GM18868 (cell line): ENCODE measurements around the gene QRICH2.
"Not testable (repeated sequence)": the region's sequence is repeated elsewhere in the genome, so short reads cannot be mapped to it uniquely, and the experiment has no call there.

Source experiments
- ATAC-seq: cut with Tn5 transposase; IDR thresholded peaks from one replicate; pipeline ENCODE4 v1.9.1; 2021; ENCODE audit warnings: mild to moderate bottlenecking, moderate library complexity; ENCODE audit not compliant: unreplicated experiment

Gene QRICH2

DNA sequence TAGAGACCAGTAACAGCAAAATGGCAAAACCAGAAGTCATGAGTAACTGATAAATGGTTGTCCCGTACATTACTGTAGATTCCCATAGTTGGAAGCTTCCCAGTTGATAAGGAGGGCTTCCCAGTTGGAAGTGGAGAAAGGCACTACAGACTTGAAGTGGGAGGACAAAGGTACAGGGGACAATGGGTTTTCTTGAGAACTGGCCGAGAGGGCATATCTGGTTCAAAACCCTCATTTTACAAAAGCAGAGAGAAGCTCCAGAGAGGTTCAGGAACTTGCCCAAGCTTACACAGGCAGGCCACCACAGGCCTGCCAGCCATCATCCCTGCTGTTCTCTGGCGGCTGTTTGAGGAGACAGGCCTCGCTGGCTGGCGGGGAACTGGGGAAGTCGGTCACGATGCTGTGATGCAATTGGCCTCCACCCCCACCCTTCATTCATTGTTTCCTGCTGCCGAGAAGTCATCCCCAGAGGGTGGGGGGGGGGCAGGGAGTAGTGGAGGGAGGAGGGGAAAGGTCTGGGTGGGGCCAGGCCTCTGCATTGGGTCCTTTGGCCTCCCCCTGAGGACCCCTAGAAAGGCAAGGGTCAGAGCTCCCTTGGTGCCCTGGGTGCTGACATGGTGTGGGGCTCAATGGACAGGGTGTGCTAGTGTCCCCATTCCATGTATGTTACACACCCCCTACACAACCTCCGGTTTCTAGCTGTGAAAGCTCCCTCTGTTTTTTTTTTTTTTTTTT is 39.9 kb downstream of the QRICH2 start:
- no peak for ATAC-seq

DNA sequence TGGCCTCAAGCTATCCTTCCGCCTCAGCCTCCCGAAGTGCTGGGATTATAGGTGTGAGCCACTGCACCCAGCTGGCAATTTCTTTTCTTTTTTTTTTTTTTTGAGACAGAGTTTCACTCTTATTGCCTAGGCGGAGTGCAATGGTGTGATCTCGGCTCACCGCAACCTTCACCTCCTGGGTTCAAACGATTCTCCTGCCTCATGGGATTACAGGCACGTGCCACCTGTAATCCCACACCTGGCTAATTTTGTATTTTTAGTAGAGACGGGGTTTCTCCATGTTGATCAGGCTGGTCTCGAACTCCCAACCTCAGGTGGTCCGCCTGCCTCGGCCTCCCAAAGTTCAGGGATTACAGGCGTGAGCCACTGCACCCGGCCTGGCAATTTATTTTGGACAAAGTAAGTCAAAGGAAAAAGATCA is 40.5 kb downstream of the QRICH2 start:
- not testable (repeated sequence) for ATAC-seq

DNA sequence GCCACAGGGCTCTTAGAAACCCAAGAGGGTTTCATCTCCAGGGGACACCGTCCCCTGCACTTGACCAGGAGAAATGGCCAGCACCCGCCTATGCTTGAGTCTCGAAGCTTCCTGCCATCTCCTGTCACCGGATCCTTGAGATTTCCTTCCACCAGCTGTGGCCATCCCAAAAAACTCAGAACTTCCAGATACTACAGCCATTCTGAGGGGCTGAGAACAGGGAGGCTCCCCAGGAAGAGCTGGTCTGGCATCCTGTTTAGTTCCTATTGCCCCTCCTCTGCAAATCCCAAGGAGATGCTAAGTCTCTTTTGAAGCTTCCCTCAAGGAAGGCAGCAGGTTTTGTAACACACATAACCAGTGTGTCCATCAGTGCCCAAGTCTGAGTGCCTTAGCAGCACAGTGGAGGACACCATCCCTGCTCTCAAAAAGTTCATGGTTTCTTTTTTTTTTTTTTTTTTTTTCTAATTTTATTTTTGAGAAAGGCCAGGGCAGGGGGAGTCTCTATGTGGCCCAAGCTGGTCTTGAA is 41.0 kb downstream of the QRICH2 start:
- no peak for ATAC-seq

DNA sequence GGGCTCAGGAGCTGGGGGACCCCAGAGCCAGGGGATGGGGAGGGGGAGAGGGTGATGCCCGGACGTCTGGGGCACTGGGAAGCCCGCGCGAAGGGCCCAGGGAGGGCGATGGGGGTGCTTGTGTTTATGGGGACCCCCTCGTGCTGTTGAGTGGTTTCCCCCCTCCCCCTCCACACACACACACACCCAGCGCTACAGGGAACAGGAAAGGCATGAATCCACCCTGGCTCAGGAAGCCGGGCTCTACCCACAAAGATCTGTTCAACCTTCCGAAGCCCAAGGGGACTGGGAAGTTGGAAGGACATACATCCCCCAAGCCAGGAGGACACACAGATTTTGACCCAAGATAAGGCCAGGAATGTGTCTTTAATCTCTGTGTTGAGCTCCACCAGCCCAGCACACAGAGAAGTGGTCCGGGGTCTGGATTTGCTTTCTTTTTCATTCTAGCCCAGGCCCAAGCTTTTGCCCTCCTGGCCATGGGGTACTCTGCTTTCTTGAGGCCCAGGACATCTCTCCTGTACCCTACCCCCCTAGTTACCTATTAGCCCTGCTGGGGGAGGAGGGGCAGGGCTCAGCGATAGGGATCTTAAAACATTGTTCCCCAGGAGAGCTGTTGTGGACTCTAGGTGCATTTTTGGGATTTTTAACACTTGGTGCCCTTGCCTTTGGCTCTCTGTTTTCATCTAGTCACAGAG is 41.7 kb downstream of the QRICH2 start:
- no peak for ATAC-seq

DNA sequence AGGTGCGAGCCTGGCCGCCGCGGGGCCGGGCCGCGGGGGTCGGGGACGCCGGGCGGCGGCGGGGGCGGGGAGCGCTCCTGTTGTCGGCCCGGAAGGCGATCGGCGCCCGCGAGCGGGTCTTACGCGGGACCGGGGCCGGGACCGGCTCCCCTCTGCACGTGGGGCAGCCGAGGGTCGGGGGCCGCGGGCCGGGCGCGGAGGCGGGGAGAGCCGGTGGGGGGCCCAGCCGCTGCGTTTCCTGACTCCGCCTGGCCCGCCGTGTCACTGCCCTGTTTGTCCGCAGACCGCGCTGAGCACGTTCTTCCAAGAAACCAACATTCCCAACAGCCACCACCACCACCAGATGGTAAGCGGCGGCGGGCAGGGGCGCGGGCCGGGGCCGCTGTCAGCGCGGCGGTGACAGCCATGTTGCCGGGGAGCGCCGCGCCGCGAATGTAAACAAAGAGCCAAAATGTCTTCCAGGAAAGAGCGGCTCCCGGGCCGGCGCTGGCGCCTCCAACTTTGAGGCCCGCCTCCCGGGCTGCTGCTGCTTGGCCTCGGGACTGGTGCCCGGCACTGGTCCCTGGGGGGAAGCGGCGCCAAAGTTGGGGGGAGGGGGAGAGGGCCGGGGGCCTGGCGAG is 42.3 kb downstream of the QRICH2 start:
- no peak for ATAC-seq

DNA sequence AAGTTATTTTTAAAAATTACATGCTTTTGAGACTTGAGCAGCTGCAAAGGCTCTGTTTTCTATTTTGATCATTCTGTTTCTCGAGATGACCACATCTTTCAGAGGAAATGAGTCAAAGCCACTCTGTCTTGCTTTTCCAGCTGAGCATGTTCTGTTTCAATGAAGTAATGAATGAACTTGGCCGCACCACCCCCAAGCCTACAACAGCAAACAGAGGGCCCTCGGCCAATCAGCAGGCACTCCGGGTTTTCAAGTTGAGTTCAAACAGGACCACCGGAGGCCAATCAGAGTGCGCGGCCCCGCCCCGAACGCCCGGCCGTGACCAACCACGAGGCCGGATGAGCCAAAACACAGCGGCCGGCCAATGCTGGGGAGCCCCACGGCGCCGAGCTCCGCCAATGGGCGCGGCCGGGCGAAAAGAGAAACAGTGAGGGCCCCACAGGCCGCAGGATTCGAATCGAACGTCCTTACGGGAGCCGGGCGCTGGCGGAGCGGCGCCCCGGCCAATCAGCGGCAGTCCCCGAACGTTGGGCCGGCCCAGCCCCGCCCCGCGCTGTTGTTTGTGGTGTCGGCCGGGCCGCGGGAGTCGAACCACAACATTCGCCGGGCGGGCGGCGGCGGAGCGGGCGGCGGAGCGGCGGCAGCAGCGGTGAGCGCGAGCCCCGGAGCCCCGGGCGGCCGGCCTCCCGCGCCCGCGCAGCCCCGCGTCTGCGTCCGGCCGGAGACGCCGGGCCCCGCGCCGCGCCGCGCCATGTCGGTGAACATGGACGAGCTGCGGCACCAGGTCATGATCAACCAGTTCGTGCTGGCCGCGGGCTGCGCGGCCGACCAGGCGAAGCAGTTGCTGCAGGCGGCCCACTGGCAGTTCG is 43.1 kb downstream of the QRICH2 start, which contains the start of gene UBALD2:
Gene UBALD2, plus strand, starts transcription at position 594 of the 869 bp plus-strand sequence. Its CDS starts 158 bp downstream, at position 752.
- ATAC-seq, result peak; percentile 76

DNA sequence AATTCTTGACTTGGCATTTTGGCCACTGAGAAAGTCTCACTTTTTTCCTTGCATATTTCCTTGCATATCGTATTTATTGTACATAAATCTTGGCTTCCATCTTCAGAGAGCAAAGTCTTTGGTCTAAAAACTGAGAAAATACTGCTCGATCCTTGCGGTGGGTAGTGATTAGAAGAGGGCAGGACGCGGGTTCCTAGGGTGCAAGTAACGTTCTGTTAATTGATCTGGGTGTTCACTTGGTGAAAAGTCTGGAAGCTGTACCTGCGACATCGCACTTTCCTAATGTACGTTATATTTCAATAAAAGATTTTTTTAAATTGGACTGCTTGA is 43.7 kb downstream of the QRICH2 start:
- ATAC-seq, result no peak

DNA sequence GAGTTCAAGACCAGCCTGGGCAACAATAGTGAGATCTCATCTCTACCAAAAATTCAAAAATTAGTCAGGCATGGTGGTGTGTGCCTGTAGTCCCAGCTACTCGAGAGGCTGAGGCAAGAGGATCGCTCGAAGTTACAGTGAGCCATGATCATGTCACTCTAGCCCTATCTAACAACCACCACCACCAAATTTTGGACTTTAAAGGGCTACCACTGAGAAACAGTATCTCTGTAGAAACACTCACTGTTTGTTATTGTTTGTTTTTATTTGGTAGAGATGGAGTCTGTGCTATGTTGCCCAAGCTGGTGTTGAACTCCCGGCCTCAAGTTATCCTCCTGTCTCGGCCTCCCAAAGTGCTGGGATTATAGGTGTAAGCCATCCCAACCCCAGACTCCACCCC is 44.2 kb downstream of the QRICH2 start:
- ATAC-seq, result no peak

DNA sequence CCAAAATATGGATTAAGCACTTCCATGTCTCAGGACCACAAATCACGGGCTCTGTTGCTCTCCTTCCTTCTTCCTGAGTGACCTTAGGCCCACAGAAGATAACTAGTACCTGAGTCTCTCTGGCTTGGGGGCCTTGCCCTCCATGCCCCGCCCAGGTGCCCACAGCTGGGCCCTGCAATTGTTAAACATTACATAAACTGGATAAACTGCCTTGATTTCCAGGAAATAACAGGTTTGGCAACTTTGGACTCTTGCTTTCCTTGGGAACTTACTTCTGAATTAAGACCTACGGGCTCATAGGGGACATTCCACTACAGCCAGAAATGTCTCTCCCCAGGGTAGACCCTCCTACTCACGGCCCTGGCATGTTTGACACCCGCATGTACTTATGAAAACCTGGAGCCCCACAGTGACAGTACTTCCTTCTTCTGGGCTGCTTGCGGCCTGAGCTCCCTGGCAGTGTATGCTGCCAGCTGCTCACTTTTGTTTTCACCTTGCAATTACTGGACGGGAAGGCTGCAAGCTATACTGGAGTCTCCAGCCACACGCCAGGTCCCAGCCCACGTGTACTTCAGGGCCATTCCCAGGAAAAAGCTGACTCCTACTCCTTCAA is 45.2 kb downstream of the QRICH2 start:
- ATAC-seq, result peak; percentile 17

DNA sequence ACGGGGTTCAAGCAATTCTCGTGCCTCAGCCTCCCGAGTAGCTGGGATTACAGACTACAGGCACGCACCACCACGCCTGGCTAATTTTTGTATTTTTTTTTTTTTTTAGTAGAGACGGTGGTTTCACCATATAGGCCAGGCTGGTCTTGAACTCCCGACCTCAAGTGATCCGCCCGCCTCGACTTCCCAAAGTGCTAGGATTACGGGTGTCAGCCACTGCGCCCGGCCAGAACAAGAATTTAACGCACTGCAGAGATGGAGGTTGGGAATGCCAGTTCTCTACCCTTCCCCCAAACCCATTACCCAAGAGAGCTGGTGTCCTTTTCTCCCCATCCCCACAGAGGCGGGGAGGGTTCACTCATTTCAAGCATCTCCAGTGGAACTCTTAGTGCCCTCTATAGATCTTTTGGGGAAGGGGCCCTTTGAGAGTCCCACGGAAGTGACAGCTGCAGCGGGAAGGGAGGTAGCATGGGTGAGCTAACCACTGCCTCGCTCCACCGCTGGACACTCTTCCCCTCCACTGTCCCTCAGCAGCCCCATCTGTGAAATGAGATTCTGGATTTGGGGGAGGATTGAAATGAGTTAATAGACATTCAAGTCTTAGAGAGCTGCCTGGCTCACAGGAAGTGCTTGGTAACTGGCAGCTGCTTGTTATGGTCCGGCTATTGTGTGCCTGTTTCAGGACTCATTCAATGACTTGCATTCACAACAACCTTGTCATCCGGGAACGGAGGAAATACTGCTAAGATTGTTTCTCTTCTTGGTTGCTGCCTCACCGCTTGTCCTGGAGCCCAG is 46.5 kb downstream of the QRICH2 start:
- no peak for ATAC-seq

DNA sequence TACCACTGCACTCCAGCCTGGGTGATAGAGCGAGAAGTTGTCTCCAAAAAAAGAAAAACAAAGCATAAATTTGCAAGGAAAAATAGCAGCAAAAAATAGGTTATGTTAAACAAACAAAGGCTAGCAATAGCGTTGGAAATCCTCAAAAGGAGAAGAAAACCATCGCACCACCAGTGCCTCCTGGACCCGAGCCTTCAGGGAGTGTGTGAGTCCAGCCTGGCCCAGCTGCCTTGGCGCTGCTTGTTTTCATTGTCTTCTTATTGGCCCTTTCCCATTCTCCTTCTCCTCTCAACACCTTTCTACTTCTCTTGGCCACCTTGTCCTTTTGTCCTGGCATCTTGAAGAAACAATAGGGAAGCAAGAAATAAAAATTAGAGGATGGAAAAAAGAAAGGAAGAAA is 47.4 kb downstream of the QRICH2 start:
- no peak for ATAC-seq

DNA sequence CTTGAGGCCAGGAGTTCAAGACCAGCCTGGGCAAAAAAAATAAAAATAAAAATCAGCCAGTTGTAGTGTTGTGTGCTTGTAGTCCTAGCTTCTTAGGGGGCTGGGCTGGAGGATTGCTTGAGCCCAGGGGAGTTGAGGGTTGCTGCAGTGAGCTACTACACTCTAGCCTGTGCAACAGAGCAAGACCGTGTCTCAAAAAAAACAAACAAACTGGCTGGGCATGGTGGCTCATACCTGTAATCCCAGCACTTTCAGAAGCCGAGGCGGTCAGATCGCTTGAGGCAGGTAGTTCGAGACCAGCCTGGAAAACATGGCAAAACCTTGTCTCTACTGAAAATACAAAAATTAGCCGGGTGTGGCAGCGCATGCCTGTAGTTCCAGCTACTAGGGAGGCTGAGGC is 47.9 kb downstream of the QRICH2 start:
- no peak for ATAC-seq

DNA sequence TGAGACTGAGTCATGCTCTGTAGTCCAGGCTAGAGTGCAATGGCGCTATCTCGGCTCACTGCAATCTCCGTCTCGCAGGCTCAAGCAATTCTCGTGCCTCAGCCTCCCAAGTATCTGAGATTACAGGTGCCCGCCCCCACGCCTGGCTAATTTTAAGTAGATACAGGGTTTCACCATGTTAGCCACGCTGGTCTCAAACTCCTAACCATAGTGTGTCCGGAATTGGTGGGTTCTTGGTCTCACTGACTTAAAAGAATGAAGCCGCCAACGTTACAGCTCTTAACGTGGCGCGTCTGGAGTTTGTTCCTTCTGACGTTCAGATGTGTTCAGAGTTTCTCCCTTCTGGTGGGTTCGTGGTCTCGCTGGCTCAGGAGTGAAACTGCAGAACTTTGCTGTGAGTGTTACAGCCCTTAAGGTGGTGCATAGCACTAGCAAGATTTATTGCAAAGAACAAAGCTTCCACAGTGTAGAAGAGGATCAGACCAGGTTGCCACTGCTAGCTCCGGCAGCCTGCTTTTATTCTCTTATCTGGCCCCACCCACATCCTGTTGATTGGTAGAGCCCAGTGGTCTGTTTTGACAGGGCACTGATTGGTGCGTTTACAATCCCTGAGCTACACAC is 51.5 kb downstream of the QRICH2 start:
- ATAC-seq, result not testable (repeated sequence)

DNA sequence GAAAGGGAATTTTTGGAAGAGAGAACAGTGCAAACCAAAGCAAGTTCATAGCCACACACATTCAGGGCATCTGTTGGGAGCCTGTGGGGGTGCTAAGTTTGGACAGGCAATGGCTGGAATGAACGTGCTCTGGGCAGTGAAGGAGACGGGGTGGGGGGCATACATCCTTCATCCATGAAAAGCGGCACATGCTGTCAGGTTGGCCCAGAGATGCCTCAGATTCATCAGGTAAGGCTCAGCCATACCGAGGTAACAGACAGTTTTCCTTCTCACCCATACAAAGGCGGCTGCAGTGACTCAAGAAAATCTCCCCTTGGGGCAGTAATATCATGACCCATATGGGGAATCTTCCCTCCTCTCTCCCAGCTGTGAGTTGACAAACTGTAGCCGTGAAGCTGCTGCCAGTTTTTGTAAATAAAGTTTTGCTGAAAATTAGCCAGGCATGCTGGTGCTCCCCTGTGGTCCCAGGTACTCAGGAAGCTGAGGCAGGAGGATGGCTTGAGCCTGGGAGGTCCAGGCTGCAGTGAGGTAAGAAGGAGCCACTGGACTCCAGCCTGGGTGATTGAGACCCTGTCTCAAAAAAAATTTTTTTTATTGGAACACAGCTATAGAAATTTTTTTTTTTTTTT is 52.2 kb downstream of the QRICH2 start:
- ATAC-seq, result no peak

DNA sequence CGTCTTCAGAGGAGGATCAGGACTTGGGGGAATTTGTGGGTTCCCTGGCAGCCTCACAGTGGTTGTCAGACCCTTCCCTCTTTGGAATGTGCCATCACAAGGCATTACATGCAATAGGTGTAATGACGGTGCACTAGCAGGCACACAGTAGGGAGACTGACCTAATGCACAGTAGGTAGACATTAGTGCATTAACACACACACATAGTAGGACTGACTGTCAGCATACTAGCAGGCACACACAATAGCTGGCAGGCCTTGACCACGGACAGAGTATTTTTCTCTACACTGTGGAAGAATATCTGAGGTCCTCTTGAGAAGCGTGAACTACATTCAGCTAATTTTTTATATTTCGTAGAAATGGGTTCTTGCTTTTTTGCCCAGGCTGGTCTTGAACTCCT is 53.8 kb downstream of the QRICH2 start:
- ATAC-seq, result no peak

DNA sequence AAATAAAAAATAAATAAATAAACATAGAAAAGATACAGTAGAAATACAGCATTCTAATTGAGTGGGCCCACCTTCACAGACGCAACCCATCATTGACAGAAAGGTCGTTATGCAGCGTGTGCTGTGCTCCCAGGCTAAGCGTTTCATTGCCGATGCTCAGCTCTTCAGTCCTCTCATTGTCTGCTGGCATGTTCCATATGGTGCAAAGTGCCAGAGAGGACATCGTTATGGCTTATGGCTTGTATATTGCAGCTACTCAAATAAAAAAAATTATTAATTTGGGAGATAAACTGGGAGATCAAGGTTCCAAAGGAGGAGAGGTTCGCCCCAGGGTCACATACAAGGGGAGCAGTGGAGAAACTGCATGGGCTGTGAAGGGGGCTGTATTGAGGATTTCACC is 54.2 kb downstream of the QRICH2 start:
- ATAC-seq, result no peak

DNA sequence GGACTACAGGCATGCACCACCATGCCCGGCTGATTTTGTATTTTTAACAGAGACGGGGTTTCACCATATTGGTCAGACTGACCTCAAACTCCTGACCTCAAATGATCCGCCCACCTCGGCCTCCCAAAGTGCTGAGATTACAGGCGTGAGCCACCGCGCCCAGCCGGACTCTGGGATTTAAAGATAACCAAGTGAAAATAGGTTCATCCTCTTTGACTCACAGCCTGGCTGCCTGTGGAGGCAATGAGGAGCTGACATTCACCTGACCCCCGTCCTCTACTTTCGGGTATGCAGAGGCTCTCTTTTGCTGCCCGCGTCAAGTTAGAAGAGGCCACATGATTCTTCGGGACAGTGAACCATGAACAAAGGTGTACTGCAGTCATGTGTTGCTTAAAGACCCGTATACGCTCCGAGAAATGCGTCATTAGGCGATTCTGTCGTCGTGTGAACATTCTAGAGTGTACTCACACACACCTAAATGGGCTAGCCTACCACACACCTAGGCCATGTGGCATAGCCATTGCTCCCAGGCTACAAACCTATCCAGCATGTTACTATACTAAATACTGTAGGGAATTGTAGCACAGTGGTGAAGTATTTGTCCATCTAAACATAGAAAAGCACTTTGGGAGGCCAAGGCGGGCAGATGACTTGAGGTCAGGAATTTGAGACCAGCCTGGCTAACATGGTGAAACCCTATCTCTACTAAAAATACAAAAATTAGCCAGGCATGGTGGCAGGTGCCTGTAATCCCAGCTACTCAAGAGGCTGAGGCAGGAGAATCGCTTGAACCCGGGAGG is 54.9 kb downstream of the QRICH2 start:
- ATAC-seq, result not testable (repeated sequence)
